Left kidney (tissue), 2 donors: ENCODE results near the gene SLC6A6. TPM values are rescaled to one million over a fixed set of nuclear protein-coding genes. Genes with fewer than 3 reads are reported as not detected.
"Not testable (repeated sequence)": the region's sequence is repeated elsewhere in the genome, so short reads cannot be mapped to it uniquely, and the experiment has no call there.

Experiments used
- DNase-seq: peaks from one replicate; pipeline ENCODE4 v3.0.0-alpha.2; 2013
- polyA plus RNA-seq: library from polyadenylated mRNA; unstranded; fragments of 120-200 nt; gene quantifications from one replicate; pipeline ENCODE4 v1.2.1, GENCODE V29; 2013; ENCODE audit not compliant: insufficient read length

The SLC6A6 gene
- polyA plus RNA-seq, 1 donor: 24.6 TPM

DNA sequence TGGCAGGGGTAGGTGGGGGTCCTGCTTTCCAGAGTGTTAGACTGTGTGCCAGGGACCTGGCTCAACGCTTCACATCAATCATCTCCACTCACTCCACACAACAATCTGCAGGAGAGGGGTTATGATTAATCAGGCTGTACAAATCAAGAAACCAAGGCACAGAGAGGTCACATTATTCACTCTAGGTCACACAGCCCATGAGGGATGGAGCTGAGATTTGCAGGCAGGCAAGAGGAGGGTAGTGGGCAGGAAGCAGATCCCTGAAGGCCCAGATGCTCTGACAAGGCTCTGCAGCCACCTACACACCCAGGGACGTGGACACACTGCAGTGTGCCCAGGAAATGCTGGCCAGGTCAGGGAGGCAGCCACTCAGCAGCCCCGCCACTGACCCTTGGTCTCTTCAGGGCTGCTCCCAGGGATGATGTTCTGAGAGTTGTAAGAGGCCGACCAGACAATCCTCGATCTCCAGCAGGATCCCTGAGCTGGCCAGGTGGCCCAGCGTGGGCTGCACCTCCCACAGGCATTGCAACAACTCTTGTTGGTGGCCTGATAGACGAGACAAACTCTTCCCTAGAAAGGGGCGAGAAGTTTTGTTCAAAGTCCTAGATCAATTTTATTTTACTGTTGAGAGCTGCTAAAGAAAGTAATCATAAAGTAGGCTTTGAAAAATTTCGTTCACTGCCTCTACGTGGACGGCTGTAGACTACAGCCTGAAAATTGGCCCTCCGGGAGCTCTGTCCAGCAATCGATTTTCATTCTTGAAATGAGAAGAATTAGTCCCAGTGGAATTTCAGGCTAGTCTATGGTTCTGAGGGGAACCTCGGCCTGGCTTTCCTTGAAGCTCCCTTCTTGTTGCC is 4.2 kb upstream of the SLC6A6 start:
- DNase-seq: no peak

DNA sequence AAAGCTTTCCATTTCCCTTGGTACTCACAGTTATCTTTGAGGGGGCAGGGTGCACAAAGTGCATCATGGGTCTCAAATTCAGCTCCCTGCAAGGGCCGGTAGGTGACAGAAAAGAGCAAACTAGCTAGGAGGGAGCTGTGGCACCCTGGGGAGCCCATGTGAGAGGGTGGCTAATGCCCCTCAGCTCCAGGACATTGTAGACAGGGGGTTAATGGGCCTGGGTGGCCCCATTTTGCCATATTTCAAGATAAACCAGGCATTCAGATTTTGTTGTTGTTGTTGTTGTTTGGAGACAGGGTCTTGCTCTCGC is 3.7 kb upstream of the SLC6A6 start:
- DNase-seq: no peak

DNA sequence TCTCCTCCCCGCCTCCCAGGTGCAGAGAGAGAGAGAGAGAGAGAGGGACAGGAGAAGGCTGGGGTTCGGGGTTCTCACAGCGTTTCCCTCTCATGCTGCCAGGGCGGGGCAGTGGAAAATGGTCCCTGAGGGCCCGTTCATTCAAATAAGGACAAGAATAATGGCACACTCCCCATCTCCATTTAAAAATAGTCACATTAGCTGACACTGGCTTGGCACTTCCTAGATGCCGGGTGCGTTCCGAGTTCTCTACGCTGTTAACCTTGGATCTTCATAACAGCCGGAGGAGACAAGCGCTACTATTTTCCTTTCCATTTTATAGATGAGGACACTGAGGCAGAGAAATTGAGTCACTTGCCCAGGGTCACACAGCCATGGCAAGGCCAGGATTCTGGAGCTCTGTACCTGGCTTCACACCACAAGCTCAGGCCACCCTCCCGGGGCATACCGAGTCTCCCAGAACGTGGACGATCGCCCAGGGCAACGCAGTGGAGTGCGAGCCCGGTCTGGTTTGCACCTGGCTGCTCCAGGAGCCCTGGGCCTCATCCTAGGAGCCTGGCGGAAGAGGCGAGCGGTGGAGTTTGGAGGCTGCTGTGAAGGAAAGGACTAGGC is 608 bp upstream of the SLC6A6 start:
- no peak for DNase-seq

DNA sequence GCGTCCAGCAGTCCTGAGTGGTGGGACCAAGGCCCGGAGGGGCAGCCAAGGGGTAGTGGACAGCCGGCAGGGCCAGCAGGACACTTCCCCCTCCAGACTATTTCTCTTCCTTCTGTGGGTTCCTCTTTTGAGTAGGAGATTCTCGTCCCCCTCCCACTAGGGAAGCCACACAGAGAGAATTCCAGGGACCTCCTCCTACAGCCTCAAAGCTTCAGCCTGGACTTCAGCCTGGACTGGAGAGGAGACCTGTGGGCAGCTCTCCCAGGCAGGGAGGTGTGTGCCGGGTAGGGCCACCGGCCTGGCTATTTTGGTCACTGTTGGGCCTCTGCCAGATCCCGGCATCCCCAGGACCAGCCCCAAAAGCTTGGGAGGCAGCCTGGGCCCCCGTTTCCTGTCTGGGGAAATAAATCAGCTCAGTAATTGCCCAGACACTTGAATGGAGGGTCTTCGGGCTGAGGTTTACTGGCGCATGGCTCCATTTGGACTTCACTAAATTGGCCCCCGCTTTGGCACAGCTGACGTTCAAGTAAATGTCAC is 1.3 kb downstream of the SLC6A6 start:
- DNase-seq: peak; percentile 40

DNA sequence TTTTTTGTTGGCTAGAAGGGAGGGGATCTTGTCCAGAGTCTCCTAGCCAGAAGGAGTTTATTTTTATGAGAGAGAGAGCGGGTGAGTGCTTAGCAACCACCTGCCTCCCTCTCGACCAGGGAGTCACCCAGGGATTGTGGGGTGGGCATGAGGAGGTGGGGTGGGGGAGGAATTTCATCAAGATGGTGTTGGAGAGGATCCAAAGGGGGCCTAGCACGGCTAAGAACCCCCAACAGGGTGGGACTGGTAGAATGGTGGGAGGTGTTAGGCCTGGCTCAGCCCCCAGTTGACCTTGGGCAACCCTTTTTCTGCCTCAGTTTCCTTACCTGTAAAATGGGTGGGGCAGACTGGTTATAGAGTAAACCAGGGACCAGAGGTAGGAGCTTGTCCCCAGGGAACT is 1.8 kb downstream of the SLC6A6 start:
- no peak for DNase-seq

- DNase-seq: no peak
These were observed 2.4 kb downstream of the SLC6A6 start for GRCh38 chr3:14404631-14405359.

DNA sequence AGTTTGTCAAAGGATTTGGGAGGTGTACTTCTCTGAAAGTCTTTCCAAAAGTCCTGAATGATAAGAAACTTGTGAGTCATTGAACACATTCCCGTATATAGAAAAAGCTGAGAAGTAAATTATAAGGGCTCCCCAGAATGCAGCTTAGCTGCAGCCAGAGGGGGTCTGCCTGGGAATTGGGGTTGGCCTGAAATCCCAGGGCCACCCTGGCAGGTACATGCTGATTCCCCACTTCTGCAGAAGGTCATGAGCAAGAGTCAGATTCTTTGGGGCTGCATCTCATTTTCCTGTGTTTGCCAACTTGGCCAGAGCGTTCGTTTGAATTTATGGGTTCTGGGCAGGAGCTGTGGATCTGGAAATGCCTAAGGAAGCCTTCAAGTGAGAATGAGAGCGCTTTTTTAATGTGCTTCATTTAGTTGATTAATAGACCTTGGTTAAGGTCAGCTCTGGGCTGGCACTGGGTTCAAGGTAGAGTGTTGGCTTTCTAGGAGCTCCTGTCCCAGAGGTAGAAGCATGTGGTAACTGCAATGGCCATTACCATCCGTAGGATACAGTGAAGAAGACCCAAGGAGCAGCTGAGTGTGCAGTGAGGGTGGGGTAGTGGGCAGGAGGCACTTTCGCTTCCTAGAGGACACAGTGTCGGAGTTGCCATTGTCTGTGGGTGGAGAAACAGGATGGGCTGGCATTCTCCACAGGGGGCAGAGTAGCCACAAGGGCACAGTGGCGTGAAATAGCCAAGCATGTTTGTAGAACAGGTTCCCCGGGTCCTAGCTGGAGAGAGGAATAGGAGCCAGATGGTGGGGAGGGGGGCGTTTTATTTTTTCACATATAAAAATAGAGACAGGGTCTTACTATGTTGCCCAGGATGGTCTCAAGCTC is 3.2 kb downstream of the SLC6A6 start:
- no peak for DNase-seq

DNA sequence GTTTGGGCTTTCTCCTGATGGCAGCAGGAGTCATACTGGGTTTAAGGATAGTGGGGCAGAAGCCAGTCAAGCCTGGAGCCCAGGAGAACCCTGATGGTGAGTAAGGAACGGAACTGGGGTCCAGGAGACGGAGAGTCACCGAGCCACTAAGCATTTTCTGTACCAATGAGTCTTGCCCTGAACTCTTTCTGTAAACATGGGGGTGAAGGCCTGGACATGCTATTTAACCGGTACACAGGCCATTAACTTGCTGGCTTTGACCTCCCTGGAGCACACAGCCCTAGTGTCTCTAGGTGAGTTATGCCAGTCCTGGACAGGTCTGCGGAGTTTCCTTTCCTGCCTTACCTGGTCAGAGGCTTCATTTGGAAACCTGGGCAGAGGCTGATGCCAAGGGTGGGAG is 3.9 kb downstream of the SLC6A6 start:
- no peak for DNase-seq

DNA sequence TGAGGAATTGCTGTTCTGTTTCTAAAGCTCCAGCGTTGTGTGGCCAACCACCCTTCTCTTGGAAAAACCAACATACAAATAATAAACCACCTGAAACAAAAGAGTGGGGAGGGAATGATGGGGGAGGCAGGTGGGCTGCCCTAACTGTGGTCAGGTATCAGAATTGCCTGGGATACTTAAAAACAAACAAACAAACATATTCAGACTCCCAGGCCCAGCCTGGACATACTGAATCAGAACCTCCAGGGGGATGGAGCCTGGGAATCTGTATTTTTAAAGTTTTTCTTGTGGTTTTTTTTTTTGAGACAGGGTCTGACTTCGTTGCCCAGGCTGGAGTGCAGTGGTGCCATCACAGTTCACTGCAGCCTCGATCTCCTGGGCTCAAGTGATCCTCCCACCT is 4.4 kb downstream of the SLC6A6 start:
- DNase-seq: no peak

- DNase-seq: no peak
These were observed 4.8 kb downstream of the SLC6A6 start for GRCh38 chr3:14407203-14407602.

DNA sequence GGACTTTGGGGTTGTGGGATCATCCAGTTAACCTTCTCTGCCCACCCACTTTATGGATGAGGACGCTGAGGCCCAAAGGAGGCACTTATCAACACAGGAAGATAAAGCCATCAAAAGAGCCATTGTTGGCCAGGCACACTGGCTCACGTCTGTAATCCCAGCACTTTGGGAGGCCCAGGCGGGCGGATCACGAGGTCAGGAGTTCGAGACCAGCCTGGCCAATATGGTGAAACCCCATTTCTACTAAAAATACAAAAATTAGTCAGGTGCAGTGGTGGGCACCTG is 7.3 kb downstream of the SLC6A6 start:
- not testable (repeated sequence) for DNase-seq

- DNase-seq: no peak
These were observed 7.7 kb downstream of the SLC6A6 start for GRCh38 chr3:14410106-14410502.

DNA sequence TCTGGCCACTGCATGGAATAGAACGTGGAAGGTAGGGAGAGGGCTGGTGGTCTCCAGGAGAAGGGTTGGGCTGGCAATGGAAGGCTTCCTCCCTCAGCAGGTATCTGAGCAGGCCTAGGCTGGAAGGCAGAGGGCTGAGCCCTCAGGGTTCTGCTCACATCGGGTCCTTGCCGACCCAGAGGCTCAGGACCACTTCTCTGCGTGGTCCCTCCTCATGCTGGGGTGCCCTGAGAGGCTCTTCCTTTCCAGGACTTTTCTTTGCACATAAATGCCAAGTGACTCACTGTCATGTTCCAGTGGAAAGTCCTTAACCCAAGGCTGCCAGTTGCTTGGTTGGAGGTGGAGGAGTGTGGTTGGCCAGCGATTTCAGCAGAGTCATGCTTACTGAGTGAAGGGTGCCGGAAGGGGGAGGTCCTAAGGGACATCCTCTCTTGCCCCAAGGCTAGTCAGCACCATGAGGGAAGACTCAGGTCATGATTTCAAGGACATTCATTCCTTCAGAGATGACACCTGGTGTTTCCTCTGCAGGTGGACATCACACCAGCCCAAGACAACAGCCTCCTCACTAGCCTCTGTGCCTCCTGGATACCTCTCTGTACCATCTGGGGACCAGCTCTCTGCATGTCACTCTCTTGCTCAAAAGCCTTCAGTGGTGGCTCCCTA is 8.2 kb downstream of the SLC6A6 start:
- no peak for DNase-seq

- DNase-seq: no peak
These were observed 8.7 kb downstream of the SLC6A6 start for GRCh38 chr3:14411166-14411526.

GRCh38 chr3:14411988-14412387 is 9.6 kb downstream of the SLC6A6 start:
- DNase-seq: no peak

GRCh38 chr3:14412831-14413380 is 10.5 kb downstream of the SLC6A6 start:
- no peak for DNase-seq

DNA sequence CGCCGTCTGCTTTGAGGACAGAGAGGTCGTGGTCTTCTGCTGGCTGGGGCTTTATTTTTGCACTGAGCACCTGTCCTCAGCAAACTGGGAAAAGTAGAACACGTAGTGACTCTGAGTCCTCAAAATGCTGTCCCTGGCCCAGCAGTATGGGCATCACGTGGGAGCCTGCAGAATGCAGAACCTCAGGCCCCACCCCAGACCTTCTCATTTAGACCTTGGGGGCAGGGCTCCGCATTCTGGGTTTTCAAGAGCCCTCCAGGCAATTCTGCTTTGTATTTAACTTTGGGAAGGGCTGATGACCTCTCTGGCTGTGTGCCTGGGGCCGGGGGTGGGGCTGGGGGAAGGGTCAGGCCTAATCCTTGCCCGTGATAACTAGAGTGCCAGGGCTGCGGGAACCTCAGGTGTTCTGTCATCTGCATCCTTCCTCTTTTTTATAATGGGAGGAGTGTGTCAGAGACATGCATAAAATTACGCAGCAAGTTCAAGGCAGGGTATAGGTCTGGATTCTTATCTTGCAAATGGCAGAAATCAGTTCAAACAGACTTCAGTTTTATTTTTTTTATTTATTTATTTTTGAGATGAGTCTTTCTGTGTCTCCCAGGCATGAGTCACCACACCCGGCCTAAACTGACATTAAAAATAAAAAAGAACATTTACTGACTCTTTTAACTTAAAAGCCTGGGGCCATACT is 11.1 kb downstream of the SLC6A6 start:
- no peak for DNase-seq

DNA sequence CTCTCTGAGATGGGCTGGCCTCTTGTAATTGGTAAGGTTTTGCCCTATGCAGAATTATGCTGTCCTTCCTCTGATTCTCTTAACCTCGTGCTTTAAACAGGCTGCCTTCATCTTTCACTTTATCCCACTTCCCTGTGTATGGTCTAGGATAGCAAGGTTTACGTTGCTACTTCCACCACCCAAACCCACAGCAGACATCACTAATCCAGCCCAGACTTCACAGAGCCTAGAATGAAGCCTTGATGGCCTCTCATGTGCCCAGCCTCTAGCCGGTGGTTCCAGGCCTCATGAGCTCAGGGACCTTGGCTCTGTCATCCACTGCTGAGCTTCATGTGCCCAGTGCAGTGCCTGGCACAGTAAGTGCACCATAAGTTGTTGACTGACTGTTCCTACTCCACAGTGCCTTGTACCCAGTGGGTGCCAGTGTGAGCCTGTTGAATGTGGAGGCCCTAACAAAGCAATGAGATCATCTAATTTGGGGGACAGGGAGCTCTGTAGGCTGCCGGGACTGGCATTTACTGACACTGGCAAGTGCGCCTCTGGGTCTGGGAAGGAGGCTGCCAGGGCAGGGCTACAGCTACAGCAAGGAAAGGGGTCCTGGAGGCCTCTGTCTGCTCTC is 12.5 kb downstream of the SLC6A6 start:
- no peak for DNase-seq

DNA sequence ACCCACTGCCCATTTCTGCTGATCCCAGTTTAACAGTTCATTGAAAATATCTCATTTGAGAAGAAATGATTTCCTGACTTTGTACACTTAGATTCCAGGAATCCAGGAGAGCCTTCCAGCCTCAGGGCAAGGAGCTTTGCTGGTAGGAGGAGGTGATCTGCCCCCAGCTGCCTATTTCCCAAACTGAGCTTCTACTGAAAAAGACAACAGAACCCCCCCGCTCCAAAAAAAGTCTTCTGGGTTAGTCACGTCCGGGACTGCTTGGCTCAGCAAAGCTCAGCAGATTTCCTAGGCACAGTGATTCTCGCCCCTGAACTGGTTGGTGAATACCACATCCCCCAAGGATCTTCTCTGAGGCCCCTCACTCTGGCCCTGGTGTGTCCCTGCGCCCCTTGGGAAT is 13.1 kb downstream of the SLC6A6 start:
- DNase-seq: no peak

DNA sequence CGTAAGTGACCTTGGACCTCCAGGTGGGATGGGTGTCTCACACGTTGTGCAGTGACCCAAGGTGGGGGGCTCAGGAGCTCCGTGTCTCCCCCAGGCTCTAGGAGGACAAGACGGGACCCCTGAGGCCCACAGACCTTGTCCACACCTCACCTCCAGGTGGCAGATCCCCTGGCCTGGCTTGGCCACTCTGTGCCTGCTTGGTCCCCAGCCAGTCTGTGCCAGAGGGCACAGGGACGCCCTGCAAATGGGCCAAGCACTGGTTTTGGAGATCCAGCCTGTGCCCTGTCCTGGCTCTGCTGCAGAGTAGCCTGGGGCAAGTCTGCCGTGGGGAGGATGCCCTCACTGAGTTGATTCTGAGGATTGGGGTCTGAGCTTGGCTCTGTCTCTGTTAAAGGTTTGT is 14.0 kb downstream of the SLC6A6 start:
- DNase-seq: no peak
